ENCODE results near the gene NRDC. TPM values are rescaled to one million over a fixed set of nuclear protein-coding genes. Genes with fewer than 3 reads are reported as not detected.
A peak's percentile ranks its signal among the peaks of the same experiment; 100 is the strongest.

The NRDC gene
- polyA plus RNA-seq (2011; rRNA removed) (162 and 208 TPM in 2 replicates), polyA plus RNA-seq (2017; fragmentation: RNase III; extraction: RNeasy Plus Mini Kit Qiagen cat#74134 plus additional on column Dnase treatment) (119 to 129 TPM (median 126 TPM) in 3 replicates), polyA minus RNA-seq (2011; rRNA and poly(A)+ RNA removed) (111 and 148 TPM in 2 replicates)
- polyA plus RNA-seq (2012; cell fraction: cytosol; rRNA removed), result 48.3 and 59.6 TPM in 2 replicates
- polyA plus RNA-seq (2012; cell fraction: nucleus; rRNA removed), result 62.7 and 71.4 TPM in 2 replicates

- peak within 1 kb of the TSS; percentile 97 to 99 for H3K27ac ChIP-seq
- peaks cover 22% of the 10 kb centered on the region for H3K4me1 ChIP-seq
- POLR2A ChIA-PET, result interaction anchor here (0.6 kb wide), 1 partner anchor 1057 kb away, joined by 3 read pairs; no protein-coding TSS in a partner anchor
- FAIRE-seq (peak; percentile 84), DNase-seq (ENCODE audit: low read depth in 1 of 2, low spot score in 1 of 2) (peak; percentile 90 to 99), ATAC-seq (peak; percentile 94 to 98)
- H3K4me3 ChIP-seq, result peak within 1 kb of the TSS; percentile 90
- peak within 1 kb of the TSS; percentile 86 for H3K4me2 ChIP-seq
- 1% methylated on average over 37 of the region's 54 CpGs for WGBS (ENCODE audit: missing lambda C conversion rate)
- H3K9me3 ChIP-seq, result no peaks in the 10 kb centered on the region
- CTCF ChIA-PET, result interaction anchor here (1.5 kb wide), 1 partner anchor 18 kb away, joined by 7 read pairs; no protein-coding TSS in a partner anchor
- TF ChIP-seq CBX8 (IDR thresholded peaks at IDR 0.05) (no peak), CTCF (IDR thresholded peaks at IDR 0.05) (no peak), POLR2A (IDR thresholded peaks at IDR 0.05; ENCODE audit: low read length) (peak; percentile 81), MYC (IDR thresholded peaks at IDR 0.05; ENCODE audit: borderline replicate concordance, low read length) (no peak), JUN (IDR thresholded peaks at IDR 0.05) (peak; percentile 47 to 50; a peak in 3 of 5 replicates), FOSL2 (IDR thresholded peaks at IDR 0.05) (no peak), FOSL2 (CRISPR knock-in tag; IDR thresholded peaks at IDR 0.05) (peak; percentile 32; the same call in 1 of the 2 replicates), NFE2L2 (conservative IDR thresholded peaks at IDR 0.05; ENCODE audit: low read length) (peak; percentile 40; the same call in 1 of the 2 replicates), CEBPB (IDR thresholded peaks at IDR 0.05) (peak; percentile 64 to 91), FOXS1 (CRISPR knock-in tag; IDR thresholded peaks at IDR 0.05) (no peak), HOXB5 (CRISPR knock-in tag; IDR thresholded peaks at IDR 0.05) (0 out of 2 replicates have a peak, but pooled peaks have one; percentile 22), HES2 (IDR thresholded peaks at IDR 0.05) (no peak), USF2 (IDR thresholded peaks at IDR 0.05) (peak; percentile 89), REST (IDR thresholded peaks at IDR 0.05) (no peak), MAFK (IDR thresholded peaks at IDR 0.05; ENCODE audit: partially characterized antibody) (peak; percentile 79), BCL3 (IDR thresholded peaks at IDR 0.05) (peak; percentile 18; the same call in 1 of the 3 replicates), HOXB13 (CRISPR knock-in tag; IDR thresholded peaks at IDR 0.05; ENCODE audit: low read depth) (no peak), RARB (CRISPR knock-in tag; IDR thresholded peaks at IDR 0.05) (no peak), E2F6 (IDR thresholded peaks at IDR 0.05; ENCODE audit: borderline replicate concordance, low read depth) (no peak), POLR2AphosphoS2 (conservative IDR thresholded peaks at IDR 0.05; ENCODE audit: low read length) (no peak), MAX (IDR thresholded peaks at IDR 0.05) (peak; percentile 67), KDM5A (IDR thresholded peaks at IDR 0.05) (no peak), CHD4 (IDR thresholded peaks at IDR 0.05; ENCODE audit: borderline replicate concordance) (no peak), SMC3 (IDR thresholded peaks at IDR 0.05) (no peak), GATA3 (IDR thresholded peaks at IDR 0.05; ENCODE audit: borderline replicate concordance) (no peak; the same call in 1 of the 2 replicates), FOSB (CRISPR knock-in tag; IDR thresholded peaks at IDR 0.05) (no peak), HMGXB4 (CRISPR knock-in tag; IDR thresholded peaks at IDR 0.05; ENCODE audit: borderline replicate concordance) (no peak), TP53 (CRISPR knock-in tag; IDR thresholded peaks at IDR 0.05) (no peak), RCOR1 (IDR thresholded peaks at IDR 0.05; ENCODE audit: low read depth, low read length) (no peak)
These were observed at the start of gene NRDC for GRCh38 chr1:51878616-51879336. NRDC (minus strand) TSS chr1:51878727; CDS start chr1:51878615, 112 bp downstream.

All from A549 (cell line).